ENCODE data around the gene PAQR4.

PAQR4 gene

DNA sequence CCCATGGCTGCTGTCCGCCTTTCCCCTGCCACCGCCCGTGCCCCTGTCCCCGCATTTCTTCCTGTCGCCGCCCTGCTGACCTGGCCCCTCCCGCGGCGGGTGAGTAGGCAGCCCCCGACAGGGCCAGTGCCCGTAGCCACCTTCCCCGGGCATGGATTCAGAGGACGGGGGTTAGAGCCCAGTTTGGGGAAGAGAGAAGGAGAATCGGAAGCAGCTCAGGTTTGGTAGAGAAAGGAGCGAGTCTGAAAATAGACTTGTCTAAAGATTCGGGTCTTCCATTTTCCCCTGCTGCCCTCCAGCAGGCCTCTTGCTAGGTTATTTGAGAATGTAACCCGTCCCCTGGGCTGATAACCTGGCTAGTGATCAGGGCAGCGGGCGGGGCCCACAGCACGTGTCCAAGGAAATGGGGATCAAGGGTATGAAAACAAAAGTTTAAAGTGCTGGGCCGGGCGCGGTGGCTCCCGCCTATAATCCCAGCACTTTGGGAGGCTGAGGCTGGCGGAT is 35.7 kb downstream of the PAQR4 start:
- DNase-seq (ENCODE audit: low spot score), result no peak

DNA sequence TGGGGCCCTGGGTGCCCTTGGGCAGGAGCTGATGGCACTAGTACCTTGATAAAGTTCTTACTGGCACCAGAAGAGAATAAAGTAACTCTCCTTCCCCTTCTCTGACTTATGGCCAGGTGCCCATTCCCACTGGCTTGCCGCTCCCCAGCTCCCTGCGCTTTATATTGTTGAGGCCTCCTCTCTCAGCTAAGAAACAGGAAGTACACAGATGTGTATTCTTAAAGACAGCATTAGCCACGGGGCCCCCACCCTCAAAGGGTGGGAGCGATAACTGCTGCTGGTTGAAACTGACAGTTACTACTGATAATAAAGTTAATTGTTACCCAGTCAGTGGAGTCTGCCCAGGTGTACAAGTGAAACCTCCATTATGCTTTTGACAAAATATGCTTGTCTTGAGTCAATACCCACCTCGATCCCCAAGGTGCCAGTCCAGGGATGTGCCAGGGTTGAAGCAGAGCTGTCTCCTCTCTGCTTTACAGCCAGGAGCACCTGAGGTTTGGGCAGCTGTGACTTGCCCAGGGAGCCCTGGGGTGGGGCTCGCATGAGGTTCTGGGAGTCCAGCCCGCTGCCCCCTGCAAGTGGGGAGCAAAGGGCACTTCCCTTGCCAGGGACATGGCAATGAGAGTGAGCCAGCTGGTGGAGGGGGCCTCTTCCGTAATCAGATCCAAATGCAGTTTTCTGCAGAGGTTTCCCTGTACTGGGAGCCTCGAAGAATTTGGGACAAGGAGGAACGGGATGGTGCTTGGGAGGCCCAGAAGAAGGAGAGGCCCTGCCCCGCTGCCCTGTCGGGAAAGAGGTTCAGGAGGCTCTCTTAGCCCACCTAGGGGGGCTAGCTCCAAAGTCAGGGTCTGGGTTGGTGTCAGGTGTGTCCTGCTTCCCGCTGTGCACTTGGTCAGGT is 38.2 kb downstream of the PAQR4 start:
- DNase-seq (ENCODE audit: low spot score), result no peak

DNA sequence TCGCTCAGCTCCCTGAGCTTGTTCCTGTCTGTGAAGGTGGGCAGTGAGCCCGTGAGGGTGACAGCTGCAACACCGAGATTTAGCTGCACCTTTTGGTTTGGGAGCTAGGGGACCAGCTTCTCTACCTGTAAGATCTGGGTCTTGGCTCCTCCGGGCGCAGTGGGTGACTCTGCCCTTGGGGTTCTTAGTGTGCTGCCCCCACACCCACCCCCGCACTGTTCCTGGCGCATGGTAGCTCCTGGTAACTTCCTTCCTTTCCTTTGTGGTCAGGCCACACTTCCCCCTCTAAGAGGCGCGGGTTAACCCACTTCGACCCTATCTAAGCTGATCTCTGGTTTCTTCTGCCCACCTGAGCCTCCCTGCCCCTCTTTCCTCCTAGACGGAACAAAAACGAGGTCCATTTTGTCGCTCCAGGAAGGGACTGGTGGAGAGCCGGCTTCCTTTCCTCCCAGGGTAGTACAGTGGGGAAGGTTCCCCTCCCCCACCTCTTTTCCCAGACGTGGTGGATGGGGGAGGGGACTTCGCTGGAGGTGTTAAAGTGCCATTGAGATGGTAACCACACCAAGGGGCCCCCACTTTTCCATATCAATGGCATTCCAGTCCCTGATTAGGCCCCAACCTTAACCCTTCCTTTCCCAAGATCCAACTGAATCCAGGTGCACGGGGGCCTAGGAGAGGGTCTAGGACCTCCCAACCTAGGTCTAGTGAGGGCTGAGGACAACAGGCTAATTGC is 39.0 kb downstream of the PAQR4 start:
- DNase-seq (ENCODE audit: low spot score), result no peak

DNA sequence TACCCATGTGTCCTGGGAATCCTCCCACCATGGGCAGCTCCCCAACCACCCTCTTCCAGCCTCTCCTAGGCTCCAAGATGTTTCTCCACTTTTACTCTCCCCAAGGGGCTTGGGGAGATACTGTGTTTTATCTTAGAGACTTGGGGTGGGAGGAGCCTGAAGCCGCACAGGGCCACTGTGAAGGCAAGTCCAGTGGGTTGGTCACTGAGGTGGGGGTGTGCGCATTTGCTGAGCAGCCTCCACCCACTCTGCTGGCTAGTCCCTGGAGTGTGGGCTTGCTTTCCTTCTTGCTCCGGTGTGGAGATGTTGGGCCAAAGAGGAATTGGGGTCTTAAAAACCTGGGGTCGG is 39.5 kb downstream of the PAQR4 start:
- no peak for DNase-seq (ENCODE audit: low spot score)

DNA sequence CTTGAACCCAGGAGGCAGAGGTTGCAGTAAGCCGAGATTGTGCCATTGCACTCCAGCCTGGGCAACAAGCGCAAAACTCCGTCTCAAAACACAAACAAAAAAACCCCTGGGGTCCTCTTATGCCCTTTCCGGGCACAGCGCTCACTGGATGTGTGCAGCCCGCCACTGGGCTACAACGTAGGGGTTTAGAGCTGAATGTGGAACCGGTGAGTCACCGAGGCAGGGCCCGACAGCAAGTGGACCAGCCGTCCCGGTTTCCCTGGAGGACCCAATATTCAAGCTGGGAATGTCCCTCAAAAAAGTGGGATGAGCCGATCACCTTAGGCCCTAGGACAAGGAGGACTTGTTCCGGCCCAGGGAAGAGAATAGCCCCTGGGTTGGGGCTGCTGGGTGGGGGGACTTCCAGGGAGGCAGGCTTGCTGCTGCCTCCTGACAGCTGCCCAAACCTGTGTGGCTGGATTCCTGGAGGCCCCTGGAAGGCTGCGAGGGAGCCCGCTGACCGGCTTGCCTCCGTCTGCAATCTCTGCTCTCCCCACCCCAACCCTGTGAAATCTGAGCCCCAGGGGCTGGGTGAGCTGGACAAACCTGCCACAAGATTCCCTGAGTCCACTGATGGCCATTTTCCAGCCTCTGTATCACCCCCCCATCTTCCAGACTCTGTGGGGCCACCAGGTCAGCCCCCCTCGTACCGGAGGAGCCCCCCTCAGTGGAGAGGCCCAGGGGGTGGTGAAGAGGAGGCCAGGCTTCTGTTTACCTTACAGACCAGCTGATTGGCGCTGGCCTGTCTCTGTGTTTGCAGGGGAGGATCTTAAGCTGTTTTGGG is 40.6 kb downstream of the PAQR4 start:
- DNase-seq (ENCODE audit: low spot score), result no peak

DNA sequence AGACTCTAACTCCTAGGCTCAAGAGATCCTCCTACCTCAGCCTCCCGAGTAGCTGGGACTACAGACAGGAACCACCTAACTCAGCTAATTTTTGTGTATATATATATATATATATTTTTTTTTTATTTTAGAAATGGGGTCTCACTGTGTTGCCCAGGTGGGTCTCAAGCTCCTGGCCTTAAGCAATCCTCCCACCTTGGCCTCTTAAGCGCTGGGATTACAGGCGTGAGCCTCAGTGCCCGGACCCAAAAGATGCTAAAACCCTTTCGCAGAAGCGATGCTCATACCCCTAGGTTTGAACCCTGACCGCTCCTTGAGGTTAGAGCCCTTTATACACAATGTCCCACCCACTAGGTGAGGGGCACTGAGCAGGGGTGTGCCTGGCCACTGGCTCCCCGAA is 41.4 kb downstream of the PAQR4 start:
- DNase-seq (ENCODE audit: low spot score), result no peak

DNA sequence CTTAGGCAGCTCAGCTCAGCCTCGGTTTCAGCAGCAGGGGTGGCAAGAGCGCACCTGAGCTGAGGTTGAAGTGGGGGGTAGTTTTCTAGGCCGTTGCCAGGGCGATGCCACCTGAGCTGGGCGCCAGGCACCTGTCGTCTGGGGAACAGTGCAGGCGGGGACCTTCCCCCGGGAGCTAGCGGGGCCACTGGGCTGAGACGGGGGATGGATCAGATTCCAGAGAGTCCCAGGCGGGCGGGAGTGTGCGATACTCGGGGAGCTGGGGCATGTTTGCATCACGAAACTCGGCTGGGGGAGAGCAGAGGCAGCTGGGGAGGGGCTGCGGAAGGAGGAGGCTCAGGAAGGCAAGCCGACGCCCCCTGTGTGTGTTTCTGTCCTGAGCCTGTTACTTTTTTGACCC is 43.1 kb downstream of the PAQR4 start:
- DNase-seq (ENCODE audit: low spot score), result no peak

DNA sequence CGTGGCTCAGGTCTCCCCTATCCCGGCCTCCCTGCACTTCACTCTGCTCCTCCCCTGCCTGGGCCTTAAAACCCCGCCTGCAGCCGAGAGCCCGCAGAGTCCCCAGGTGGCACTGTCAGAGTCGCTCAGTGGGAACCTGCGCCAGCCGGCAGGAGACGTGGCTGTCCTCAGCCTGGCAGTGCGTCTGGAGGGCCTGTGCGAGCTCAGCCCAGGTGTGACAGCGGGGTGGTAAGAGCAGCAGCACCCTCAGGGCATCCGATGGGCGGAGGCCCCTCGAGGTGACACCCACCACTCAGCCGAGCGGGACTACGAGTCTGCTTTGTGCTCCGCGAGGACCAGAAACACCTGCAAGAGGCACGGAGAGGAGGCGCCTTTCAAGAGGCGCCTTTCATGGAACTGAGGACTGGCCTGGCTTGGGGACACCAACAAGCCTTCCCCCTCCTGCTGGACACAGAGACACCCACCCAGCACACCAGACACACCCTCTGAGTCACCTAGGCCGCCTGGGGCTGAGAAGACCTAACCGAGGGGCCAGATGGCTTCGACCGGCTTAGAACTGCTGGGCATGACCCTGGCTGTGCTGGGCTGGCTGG is 43.8 kb downstream of the PAQR4 start, which contains the start of gene CLDN9:
TSS of gene CLDN9 (plus strand) at position 96 of the 593 bp plus-strand sequence. CDS start at position 536, 440 bp downstream.
- no peak for DNase-seq (ENCODE audit: low spot score)

DNA sequence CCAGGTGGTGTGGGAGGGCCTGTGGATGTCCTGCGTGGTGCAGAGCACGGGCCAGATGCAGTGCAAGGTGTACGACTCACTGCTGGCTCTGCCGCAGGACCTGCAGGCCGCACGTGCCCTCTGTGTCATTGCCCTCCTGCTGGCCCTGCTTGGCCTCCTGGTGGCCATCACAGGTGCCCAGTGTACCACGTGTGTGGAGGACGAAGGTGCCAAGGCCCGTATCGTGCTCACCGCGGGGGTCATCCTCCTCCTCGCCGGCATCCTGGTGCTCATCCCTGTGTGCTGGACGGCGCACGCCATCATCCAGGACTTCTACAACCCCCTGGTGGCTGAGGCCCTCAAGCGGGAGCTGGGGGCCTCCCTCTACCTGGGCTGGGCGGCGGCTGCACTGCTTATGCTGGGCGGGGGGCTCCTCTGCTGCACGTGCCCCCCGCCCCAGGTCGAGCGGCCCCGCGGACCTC is 44.4 kb downstream of the PAQR4 start:
- no peak for DNase-seq (ENCODE audit: low spot score)

DNA sequence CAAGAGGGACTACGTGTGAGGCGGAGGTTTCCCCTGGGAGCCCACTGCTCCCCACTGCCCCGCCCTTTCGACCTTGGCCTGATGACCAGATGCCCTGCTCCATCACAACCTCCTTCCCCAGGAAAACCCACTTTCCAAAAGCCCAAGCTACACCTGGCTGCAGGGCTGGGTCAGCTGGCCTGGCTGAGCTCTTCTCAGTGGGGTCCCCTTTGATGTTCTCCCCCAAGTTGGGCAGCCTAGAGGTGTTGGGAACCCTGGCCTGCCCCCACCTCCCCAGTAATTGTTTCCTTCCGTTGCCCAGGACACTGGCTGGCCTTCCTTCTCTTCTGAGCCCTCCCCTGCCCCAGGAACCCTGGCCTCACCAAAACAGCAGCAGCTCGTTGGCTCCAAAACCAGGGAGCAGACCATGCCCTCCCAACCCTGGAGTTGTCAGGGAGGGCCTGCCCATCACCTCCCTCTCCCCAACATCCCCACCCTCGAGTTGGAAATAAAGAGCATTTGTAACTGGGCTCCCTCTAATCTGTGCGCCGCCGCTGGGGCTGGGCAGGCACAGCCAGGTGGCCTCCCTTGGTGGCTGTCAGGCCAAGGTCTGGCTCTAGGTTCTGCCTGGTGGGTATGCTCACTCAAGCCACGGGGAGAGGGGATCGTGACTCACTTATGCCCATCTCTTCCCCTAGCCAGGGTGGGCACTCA is 45.0 kb downstream of the PAQR4 start:
- DNase-seq (ENCODE audit: low spot score), result no peak

DNA sequence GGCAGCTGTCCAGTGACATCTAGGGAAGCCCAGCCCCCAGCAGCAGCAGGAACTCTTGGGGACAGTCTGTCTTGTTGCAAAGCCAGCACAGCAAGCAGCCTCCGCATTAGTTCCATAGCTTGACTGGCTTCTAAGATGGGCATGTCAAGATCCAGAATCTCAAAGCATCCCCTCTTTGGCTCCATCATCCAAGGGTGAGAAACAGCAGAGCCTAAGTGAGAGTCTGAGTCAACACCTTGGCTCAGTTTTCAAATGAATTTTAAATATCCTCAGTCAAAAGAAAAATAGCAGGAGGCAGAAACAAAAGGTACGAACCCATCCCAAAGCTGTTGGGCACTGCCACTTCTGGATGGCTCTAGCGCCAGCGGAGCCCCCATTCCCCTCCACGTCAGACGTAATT is 45.8 kb downstream of the PAQR4 start:
- no peak for DNase-seq (ENCODE audit: low spot score)

DNA sequence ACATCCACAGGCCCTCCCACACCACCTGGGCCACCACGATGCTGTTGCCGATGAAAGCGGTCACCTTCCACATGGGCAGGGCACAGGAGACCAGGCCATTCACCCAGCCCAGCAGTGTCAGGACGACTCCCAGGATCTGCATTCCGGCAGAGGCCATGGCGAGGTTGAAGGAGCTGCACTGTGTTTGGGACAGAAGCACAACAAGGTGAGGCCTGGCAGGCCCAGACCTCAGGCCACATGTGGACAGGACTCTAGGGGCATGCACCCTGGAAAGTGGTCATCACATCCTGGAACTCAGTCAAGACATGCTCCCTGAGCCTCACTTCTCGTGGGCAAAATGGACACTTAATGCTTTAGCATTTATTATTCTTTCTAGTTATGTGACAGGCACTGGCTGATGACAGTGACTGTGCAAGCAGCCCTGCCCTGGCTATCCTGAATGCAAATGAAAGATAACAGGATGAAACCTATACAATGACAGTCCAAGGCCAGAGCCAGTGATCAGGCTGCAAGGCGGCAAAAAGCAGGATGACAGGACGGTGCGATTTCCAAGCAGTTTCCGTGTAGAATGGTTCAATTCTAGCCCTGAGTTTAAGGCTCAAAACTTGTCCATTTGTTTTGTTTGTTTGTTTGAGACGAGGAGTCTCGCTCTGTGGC is 46.8 kb downstream of the PAQR4 start:
- no peak for DNase-seq (ENCODE audit: low spot score)

DNA sequence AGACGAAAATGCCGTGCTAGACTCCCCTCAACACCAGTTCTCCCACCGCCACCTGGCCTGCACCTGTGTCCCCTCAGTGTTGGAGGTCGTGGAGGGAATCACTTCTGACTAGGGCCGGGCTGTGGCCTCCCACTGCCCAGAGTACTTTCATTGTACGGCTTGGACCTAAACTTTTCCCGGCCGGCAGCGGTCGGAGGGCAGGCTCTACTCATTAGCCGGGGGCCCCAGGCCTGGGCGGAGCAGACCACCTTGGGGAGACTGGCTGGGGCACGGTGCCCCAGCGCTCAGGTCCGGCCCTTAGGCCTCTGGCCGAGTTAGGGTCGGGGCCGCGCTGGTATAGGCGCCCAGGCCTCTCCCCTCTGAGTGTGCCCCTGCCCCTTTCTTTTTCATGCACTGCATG is 48.2 kb downstream of the PAQR4 start:
- DNase-seq (ENCODE audit: low spot score), result no peak

DNA sequence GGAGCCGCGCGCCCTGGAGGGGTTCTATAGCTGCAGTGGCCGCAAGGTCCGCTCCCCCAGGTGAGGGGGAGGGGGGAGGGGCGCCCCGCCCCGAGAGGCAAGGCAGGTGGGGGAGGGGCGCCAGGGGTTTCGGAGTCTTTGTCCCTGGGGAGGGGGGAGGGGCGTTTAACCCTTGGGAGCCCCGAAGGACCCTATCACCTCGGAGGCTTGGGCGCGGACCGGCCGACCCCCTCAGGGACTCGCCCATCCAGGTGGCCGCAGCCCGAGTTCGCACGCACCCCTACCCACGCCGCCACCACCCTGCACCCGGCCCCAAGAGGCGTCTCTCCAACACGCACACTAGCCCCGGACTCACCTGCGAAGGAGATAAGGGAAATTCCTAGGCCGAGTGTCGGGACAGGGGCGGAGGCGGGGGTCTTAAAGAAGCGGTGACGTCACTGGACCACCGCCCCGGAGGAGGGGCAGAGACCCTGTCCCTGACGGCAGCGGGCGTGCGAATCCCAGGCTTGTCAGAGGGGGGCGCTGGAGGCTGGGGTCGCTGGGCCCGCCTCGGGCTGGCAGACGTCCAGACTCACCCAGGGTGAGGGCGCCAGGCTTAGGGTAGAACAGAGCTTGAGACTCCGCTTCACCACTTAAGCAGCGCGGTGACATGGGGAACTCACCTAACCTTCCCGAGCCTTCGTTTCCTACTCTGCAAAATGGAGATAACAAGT is 48.8 kb downstream of the PAQR4 start, which contains the start of gene CLDN6:
TSS of gene CLDN6 (minus strand) at position 390 of the 713 bp plus-strand sequence. CDS start 2,162 bp downstream, outside the sequence.
- no peak for DNase-seq (ENCODE audit: low spot score)

DNA sequence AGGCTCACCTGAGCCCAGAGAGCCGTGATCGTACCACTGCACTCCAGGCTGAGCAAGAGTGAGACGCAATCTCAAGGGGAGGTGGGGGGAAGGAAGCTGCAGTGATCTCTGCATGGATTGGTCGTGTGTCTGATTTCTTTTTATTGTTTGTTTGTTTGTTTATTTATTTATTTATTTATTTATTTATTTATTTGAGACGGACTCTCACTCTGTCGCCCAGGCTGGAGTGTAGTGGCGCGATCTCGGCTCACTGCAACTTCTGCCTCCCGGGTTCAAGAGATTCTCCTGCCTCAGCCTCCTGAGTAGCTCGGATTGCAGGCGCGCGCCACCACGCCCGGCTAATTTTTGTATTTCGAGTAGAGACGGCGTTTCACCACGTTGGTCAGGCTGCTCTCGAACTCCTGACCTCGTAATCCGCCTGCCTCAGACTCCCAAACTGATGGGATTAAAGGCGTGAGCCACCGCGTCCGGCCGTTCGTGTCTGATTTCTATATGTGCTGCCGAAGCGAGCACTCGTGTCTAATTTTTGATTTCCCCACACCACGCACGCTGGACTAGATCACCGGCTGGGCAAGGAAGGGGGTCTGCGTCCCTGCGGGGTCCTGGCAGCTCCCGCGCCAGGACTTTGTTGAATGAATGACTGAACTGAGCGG is 50.6 kb downstream of the PAQR4 start:
- DNase-seq (ENCODE audit: low spot score), result no peak

DNA sequence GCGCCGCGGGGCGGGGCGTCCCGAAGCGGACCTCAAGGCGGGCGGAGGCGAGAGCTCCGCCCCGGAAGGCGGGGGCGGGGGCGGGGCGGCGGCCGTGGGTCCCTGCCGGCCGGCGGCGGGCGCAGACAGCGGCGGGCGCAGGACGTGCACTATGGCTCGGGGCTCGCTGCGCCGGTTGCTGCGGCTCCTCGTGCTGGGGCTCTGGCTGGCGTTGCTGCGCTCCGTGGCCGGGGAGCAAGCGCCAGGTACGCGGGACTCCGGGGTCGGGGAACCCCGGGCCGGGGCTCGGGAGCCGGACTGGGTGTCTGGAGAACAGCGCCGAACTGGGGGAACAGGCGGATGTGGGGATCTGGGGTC is 51.1 kb downstream of the PAQR4 start, which contains the start of gene TNFRSF12A:
TSS of gene TNFRSF12A (plus strand) at position 122 of the 357 bp plus-strand sequence. CDS start at position 152, 30 bp downstream.
- DNase-seq (ENCODE audit: low spot score), result peak; percentile 87

DNA sequence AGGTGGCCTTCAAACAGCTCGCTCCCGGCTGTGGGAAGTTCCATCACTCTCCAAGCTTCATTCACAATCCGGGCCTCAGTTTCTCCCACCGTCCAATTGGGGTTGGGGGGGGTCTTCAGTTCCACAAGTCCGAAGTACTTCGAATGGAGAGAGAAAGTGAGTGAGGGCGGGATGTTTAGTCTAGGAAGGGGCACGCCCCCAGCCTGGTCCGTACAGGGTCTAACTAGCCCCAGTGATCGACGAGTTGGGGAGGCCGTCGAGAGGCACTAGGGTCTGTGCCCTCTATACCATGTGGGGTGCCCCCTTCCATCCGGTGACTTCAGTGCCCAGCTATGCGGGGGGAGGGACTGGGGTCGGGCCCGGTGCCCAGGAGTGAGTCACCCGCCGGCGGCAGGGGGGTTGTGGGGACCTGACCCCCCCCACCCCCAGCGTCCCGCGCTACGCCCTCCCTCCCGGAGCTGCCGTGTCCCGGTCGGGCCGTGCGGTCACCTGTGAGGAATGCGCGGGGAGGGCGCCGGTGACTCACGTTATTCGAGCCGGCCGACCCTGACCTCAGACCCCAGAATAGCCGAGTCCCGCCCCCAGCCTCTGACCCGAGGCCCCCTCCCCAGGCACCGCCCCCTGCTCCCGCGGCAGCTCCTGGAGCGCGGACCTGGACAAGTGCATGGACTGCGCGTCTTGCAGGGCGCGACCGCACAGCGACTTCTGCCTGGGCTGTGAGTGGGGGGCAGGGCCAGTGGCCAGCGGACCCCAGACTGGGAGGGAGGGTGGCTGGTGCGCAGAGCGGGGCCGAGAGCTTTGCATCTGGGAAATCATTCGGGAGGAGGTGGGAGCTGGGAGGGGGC is 51.7 kb downstream of the PAQR4 start:
- DNase-seq (ENCODE audit: low spot score), result no peak

Data from germinal center (tissue), 1 donor.